PC-3 (cell line): Measurements from ENCODE around the gene TEPSIN. TPM values are rescaled to one million over a fixed set of nuclear protein-coding genes. Genes with fewer than 3 reads are reported as not detected.

ENCODE experiments used
- ATAC-seq: fragments of 200-7000 bp; cut with Tn5 transposase; 2 replicates; pipeline ENCODE4 v1.9.1; 2020; ENCODE audit warnings: mild to moderate bottlenecking, moderate library complexity
- BruUV-seq: library from RNA; stranded (reverse); fragments of 400-500 nt; replicated peaks from 2 replicates; lab custom pipeline; 2021; lab: Mats Ljungman, UMichigan
- CTCF ChIA-PET: fragments of 300-600 bp; sonication (Branson Sonifier 250); formaldehyde crosslinking; loops from one replicate; lab custom pipeline; 2022; ENCODE audit warnings: antibody characterized with exemption; lab: Charles Lee
- POLR2A ChIA-PET: fragments of 300-600 bp; sonication (Branson Sonifier 250); formaldehyde crosslinking; loops from one replicate; lab custom pipeline; 2022; ENCODE audit warnings: antibody characterized with exemption; ENCODE audit not compliant: unreplicated experiment; lab: Charles Lee
- DNase-seq: peaks from one replicate; pipeline ENCODE4 v3.0.0-alpha.2; 2015
- H2AFZ ChIP-seq: fragments of 300-600 bp; sonication (generic); 2 replicates; pipeline ENCODE4 v1.6.0; 2016; ENCODE audit warnings: antibody characterized with exemption, low read length
- H3F3A ChIP-seq: fragments of 300-600 bp; sonication (generic); one replicate; pipeline ENCODE4 v1.6.0; 2017; ENCODE audit warnings: antibody characterized with exemption, low read length, control low read depth, mild to moderate bottlenecking; ENCODE audit not compliant: unreplicated experiment
- H3K27ac ChIP-seq: fragments of 300-600 bp; sonication (generic); 2 replicates; pipeline ENCODE4 v1.5.1; 2016; ENCODE audit warnings: mild to moderate bottlenecking, low read length
- H3K27me3 ChIP-seq: fragments of 300-600 bp; sonication (generic); 2 replicates; pipeline ENCODE4 v1.6.1; 2016; ENCODE audit warnings: low read length, mixed read lengths
- H3K36me3 ChIP-seq: fragments of 300-600 bp; sonication (generic); 2 replicates; pipeline ENCODE4 v1.6.1; 2016; ENCODE audit warnings: low read depth, mixed run types, low read length, mixed read lengths
- H3K4me1 ChIP-seq: fragments of 300-600 bp; sonication (generic); 2 replicates; pipeline ENCODE4 v1.5.1; 2016; ENCODE audit warnings: low read length; ENCODE audit not compliant: insufficient read depth
- H3K4me2 ChIP-seq: fragments of 300-600 bp; sonication (generic); 2 replicates; pipeline ENCODE4 v1.6.0; 2016; ENCODE audit warnings: low read length
- H3K4me3 ChIP-seq: fragments of 300-600 bp; sonication (generic); 2 replicates; pipeline ENCODE4 v1.5.1; 2016; ENCODE audit warnings: mild to moderate bottlenecking, low read length, mixed read lengths
- H3K79me2 ChIP-seq: fragments of 300-600 bp; sonication (generic); 2 replicates; pipeline ENCODE4 v1.6.1; 2017; ENCODE audit warnings: low read length, mixed read lengths
- H3K9ac ChIP-seq: fragments of 300-600 bp; sonication (generic); 2 replicates; pipeline ENCODE4 v1.6.0; 2016; ENCODE audit warnings: mild to moderate bottlenecking, low read length
- H3K9me2 ChIP-seq: fragments of 300-600 bp; sonication (generic); replicated peaks from 2 replicates; pipeline ENCODE4 v1.6.1; 2016; ENCODE audit warnings: mixed run types, low read length, mixed read lengths
- H3K9me3 ChIP-seq: fragments of 300-600 bp; sonication (generic); 2 replicates; pipeline ENCODE4 v1.6.1; 2016; ENCODE audit warnings: low read length, mixed read lengths
- H4K20me1 ChIP-seq: fragments of 300-600 bp; sonication (generic); 2 replicates; pipeline ENCODE4 v1.6.1; 2016; ENCODE audit warnings: low read length, mixed read lengths
- CTCF ChIP-seq: fragments of 300-600 bp; sonication (generic); conservative IDR thresholded peaks from 2 replicates; pipeline ENCODE4 v1.5.1; 2017; ENCODE audit warnings: antibody characterized with exemption, low read depth, mild to moderate bottlenecking, low read length
- EZH2 ChIP-seq: fragments of 300-600 bp; sonication (generic); IDR thresholded peaks from one replicate; pipeline ENCODE4 v1.6.1; 2017; ENCODE audit warnings: antibody characterized with exemption, mild to moderate bottlenecking, low read length; ENCODE audit not compliant: unreplicated experiment
- EZH2phosphoT487 ChIP-seq: fragments of 300-600 bp; sonication (generic); IDR thresholded peaks from 2 replicates; pipeline ENCODE4 v1.6.1; 2018; ENCODE audit warnings: mild to moderate bottlenecking, antibody characterized with exemption, low read length, borderline replicate concordance
- intact Hi-C: fragments of 100-400 bp; cut with micrococcal nuclease; formaldehyde crosslinking; loops from 2 replicates; pipeline ENCODE4 v1.9.0; 2023
- total RNA-seq: library from RNA; depleted of rRNA; stranded (reverse); fragments of >200 nt; gene quantifications from 2 replicates; pipeline ENCODE4 v1.2.3, GENCODE V29; 2014

TEPSIN gene
- total RNA-seq, 1 experiment from 2014 or later, result 28.8 TPM

DNA sequence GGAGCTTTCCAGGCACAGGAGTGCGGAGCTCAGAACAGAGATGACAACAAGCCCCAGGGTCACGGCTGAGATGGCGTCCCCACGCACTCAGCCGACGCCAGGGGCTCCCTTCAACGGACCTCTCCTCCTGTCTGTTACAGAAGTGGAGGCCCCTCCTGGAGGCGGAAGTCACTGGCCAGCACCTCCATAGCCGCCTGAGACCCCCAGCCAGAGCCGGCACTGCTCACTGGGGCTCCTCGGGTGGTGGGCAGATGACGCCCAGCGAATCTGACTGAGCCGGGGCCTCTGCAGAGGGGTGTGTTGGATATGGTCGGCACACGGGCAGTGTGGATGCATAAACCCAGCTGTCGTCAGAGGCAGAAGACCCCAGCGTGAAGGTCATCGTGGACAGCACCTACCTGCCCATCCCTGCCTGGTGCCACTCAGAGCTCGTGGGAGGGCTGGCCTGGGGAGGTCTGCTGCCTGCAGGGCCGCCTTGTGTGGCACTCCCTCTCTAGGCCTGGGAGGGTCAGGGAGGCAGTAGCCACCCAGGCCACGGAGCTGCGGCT lies 20.3 kb upstream of the TEPSIN start:
- intact Hi-C loops, result loop anchor here (10.0 kb wide), 1 partner anchor 136 kb away; the partner anchor contains the start of gene BAHCC1
- H3K36me3 ChIP-seq, result peaks cover 6% of the 10 kb centered on the region
- H2AFZ ChIP-seq, result no peak overlapping the region
- no peak for DNase-seq
- POLR2A ChIA-PET, result no interaction called here
- ATAC-seq, result no peak
- no peak overlapping the region for H3K27ac ChIP-seq
- H3K9ac ChIP-seq, result no peak overlapping the region
- TF ChIP-seq EZH2phosphoT487 (no peak), EZH2 (no peak), CTCF (no peak)
- no peaks in the 10 kb centered on the region for H3K9me3 ChIP-seq
- no peaks in the 10 kb centered on the region for H3F3A ChIP-seq
- H3K27me3 ChIP-seq, result no peaks in the 10 kb centered on the region
- no peak overlapping the region for H3K4me3 ChIP-seq
- CTCF ChIA-PET, result interaction anchor here (0.5 kb wide), 1 partner anchor 116 kb away, joined by 7 read pairs; no protein-coding TSS in a partner anchor
- no peaks in the 10 kb centered on the region for H3K9me2 ChIP-seq
- H4K20me1 ChIP-seq, result no peaks in the 10 kb centered on the region
- H3K4me1 ChIP-seq, result 0 out of 2 replicates have a peak, but pooled peaks cover 3% of the 10 kb centered on the region
- BruUV-seq, result no TSS peak
- H3K4me2 ChIP-seq, result no peak overlapping the region
- H3K79me2 ChIP-seq, result no peaks in the 10 kb centered on the region

DNA sequence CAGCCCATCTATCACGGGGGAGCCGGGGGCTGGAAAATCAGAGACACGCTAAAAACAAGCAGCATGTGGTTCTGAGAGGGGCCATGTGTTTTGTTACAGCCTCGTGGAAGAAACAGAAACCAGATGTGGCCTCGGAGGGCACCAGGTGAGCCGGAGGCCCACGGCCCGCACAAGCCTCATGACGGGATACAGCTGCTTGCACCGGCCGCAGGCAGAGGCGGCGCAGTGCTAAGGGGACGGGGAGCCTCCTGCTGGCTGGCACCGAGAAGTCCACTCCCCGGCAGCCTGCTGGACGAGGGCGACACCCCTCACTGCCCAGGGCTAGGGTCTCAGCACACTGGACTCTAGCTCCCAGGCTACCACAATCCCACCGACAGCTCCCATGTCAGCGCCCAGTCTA lies 19.4 kb upstream of the TEPSIN start:
- H3K27me3 ChIP-seq, result no peaks in the 10 kb centered on the region
- intact Hi-C loops, result loop anchor here (10.0 kb wide), 1 partner anchor 137 kb away; the partner anchor contains the start of gene BAHCC1
- H3K4me3 ChIP-seq, result no peak overlapping the region
- H3K27ac ChIP-seq, result no peak overlapping the region
- H3K4me2 ChIP-seq, result no peak overlapping the region
- ATAC-seq (no peak), DNase-seq (no peak)
- no peak overlapping the region for H2AFZ ChIP-seq
- ChIA-PET POLR2A (no interaction called here), CTCF (no interaction called here)
- H3K9me2 ChIP-seq, result no peaks in the 10 kb centered on the region
- no TSS peak for BruUV-seq
- TF ChIP-seq EZH2 (no peak), EZH2phosphoT487 (no peak), CTCF (no peak)
- H3K36me3 ChIP-seq, result peaks cover 6% of the 10 kb centered on the region
- no peaks in the 10 kb centered on the region for H3F3A ChIP-seq
- H3K9ac ChIP-seq, result no peak overlapping the region
- no peaks in the 10 kb centered on the region for H3K79me2 ChIP-seq
- H3K4me1 ChIP-seq, result 0 out of 2 replicates have a peak, but pooled peaks cover 3% of the 10 kb centered on the region
- H4K20me1 ChIP-seq, result no peaks in the 10 kb centered on the region
- no peaks in the 10 kb centered on the region for H3K9me3 ChIP-seq

DNA sequence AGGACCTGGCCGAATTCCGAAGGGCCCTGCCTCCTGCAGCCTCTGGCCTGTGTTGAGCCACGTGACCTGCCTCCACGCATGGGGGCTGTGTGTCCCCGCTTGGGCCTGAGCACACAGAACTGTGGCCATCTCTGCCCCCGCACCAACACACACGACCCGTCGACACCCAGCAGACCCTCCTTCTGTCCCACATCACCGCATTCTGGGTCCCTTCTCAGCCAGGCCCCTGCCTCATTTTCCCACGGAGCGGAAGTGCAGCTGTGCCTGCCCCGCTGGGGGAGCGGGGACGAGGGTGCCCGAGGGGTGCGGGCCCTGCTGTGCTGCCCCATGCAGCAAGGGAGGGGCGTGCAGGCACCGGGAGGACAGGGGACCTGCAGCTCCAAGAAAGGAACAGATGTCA lies 18.7 kb upstream of the TEPSIN start:
- H4K20me1 ChIP-seq, result no peaks in the 10 kb centered on the region
- H3K27me3 ChIP-seq, result no peaks in the 10 kb centered on the region
- H2AFZ ChIP-seq, result no peak overlapping the region
- H3K79me2 ChIP-seq, result no peaks in the 10 kb centered on the region
- POLR2A ChIA-PET, result no interaction called here
- H3K9ac ChIP-seq, result no peak overlapping the region
- DNase-seq (no peak), ATAC-seq (no peak)
- H3K4me1 ChIP-seq, result 0 out of 2 replicates have a peak, but pooled peaks cover 3% of the 10 kb centered on the region
- no peaks in the 10 kb centered on the region for H3F3A ChIP-seq
- no peak for TF ChIP-seq EZH2
- TF ChIP-seq CTCF, result no peak
- TF ChIP-seq EZH2phosphoT487, result no peak
- no peak overlapping the region for H3K4me3 ChIP-seq
- CTCF ChIA-PET, result no interaction called here
- BruUV-seq, result no TSS peak
- H3K9me2 ChIP-seq, result no peaks in the 10 kb centered on the region
- H3K9me3 ChIP-seq, result no peaks in the 10 kb centered on the region
- H3K4me2 ChIP-seq, result no peak overlapping the region
- intact Hi-C loops, result loop anchor here (10.0 kb wide), 1 partner anchor 137 kb away; the partner anchor contains the start of gene BAHCC1
- no peak overlapping the region for H3K27ac ChIP-seq
- peaks cover 6% of the 10 kb centered on the region for H3K36me3 ChIP-seq
